Calu3 (cell line): ENCODE results near the gene PLA2R1. TPM values are rescaled to one million over a fixed set of nuclear protein-coding genes. Genes with fewer than 3 reads are reported as not detected.

ENCODE experiments used
- BruUV-seq: library from RNA; stranded (reverse); fragments of 400-500 nt; replicated peaks from 2 replicates; lab custom pipeline; 2021; lab: Mats Ljungman, UMichigan
- CTCF ChIA-PET: fragments of 300-600 bp; sonication (Branson Sonifier 250); formaldehyde crosslinking; loops from one replicate; lab custom pipeline; 2022; ENCODE audit warnings: antibody characterized with exemption; lab: Charles Lee
- DNase-seq: peaks from one replicate; pipeline ENCODE4 v3.0.0; 2022
- H3K27ac Mint-ChIP-seq: one replicate; pipeline ENCODE4 v1.8.0; 2022; ENCODE audit warnings: mixed read lengths; ENCODE audit not compliant: unreplicated experiment
- H3K27me3 Mint-ChIP-seq: one replicate; pipeline ENCODE4 v1.8.0; 2022; ENCODE audit warnings: mixed read lengths; ENCODE audit not compliant: unreplicated experiment
- H3K36me3 Mint-ChIP-seq: one replicate; pipeline ENCODE4 v1.8.0; 2022; ENCODE audit warnings: mild to moderate bottlenecking, moderate library complexity, mixed read lengths; ENCODE audit not compliant: insufficient read depth, unreplicated experiment
- H3K4me1 Mint-ChIP-seq: one replicate; pipeline ENCODE4 v1.8.0; 2022; ENCODE audit warnings: mild to moderate bottlenecking, low read depth, mixed read lengths; ENCODE audit not compliant: unreplicated experiment
- H3K4me3 Mint-ChIP-seq: one replicate; pipeline ENCODE4 v1.8.0; 2022; ENCODE audit warnings: mild to moderate bottlenecking, low read depth, moderate library complexity, mixed read lengths; ENCODE audit not compliant: unreplicated experiment
- H3K9me3 Mint-ChIP-seq: one replicate; pipeline ENCODE4 v1.8.0; 2022; ENCODE audit warnings: low read depth, mixed read lengths; ENCODE audit not compliant: unreplicated experiment
- intact Hi-C: fragments of 100-400 bp; cut with micrococcal nuclease; formaldehyde crosslinking; loops from one replicate; pipeline ENCODE4 v1.10.0; 2022; ENCODE audit not compliant: unreplicated experiment
- total RNA-seq: library from RNA; stranded (reverse); gene quantifications from 2 replicates; pipeline ENCODE4 v1.2.3, GENCODE V29; 2022
- TF ChIP-seq, protein P1 (sequence below): fragments of 200-600 bp; IDR thresholded peaks from one replicate; pipeline ENCODE4 v1.8.0; 2022; ENCODE audit warnings: antibody characterized with exemption; ENCODE audit not compliant: unreplicated experiment

Gene PLA2R1
- total RNA-seq, 1 experiment from 2014 or later = 5.8 TPM

DNA sequence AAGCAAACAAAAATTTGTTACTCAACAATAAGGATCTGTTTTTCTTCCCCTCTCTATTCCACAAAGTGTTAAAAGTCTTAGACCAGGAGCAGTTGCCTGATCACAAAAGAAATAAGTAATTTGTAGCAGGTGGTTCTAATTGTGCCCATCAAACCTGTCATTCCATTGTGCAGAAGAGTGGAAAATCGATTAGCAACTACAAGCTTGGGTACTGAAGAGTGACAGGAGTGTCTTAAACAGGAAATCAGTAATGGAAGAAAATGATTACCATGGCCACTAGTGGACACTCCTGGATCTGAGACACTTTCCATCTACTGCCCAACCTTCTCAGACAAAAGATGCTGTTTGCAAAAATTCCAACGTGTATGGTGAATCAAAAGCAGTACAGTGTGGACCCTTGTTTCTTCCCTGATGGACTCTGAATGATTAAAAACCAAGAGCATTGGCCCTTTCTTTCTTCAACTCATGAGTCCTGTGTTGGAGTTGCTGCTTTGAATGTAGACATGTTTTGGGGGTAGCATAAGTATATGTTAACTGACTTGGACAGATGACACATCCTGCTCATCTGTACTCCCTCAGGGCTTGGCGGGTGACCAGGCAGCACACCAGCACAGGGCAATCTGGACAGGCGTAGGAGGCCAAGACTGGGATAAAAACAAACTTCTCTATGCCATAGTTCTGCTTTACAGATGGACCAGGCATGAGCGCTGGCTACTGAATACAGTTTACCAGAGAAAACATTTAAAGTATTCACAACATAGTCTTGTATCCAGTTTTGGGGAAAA, 51.9 kb downstream of the PLA2R1 start:
- Mint-ChIP-seq H3K36me3 (no peaks in the 10 kb centered on the region), H3K4me1 (peaks cover 7% of the 10 kb centered on the region), H3K4me3 (no peak overlapping the region), H3K9me3 (no peaks in the 10 kb centered on the region), H3K27me3 (no peaks in the 10 kb centered on the region), H3K27ac (no peak overlapping the region)
- DNase-seq = no peak
- no TSS peak for BruUV-seq
- intact Hi-C loops = no loop called here
- CTCF ChIA-PET = no interaction called here
- TF ChIP-seq, protein P1, sequence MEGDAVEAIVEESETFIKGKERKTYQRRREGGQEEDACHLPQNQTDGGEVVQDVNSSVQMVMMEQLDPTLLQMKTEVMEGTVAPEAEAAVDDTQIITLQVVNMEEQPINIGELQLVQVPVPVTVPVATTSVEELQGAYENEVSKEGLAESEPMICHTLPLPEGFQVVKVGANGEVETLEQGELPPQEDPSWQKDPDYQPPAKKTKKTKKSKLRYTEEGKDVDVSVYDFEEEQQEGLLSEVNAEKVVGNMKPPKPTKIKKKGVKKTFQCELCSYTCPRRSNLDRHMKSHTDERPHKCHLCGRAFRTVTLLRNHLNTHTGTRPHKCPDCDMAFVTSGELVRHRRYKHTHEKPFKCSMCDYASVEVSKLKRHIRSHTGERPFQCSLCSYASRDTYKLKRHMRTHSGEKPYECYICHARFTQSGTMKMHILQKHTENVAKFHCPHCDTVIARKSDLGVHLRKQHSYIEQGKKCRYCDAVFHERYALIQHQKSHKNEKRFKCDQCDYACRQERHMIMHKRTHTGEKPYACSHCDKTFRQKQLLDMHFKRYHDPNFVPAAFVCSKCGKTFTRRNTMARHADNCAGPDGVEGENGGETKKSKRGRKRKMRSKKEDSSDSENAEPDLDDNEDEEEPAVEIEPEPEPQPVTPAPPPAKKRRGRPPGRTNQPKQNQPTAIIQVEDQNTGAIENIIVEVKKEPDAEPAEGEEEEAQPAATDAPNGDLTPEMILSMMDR = no peak

DNA sequence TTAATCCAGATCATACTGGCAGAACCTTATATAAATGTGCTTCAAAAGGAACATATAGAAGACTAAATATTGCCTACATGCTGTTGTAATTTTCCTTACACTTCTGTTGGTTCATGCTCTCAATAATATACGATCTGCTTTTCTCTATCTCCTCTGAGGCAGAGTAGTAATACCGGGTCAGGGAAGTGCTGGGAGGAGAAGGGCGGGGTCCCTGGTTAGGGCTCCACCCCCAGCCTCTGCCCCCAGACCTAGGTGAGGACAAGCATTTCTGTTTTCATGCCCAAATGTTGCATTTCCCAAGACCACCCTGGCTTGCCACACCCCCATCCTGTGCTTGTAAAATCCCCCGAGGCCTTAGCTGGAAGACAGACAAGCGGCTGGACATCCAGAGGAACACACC, 55.3 kb downstream of the PLA2R1 start:
- CTCF ChIA-PET = no interaction called here

DNA sequence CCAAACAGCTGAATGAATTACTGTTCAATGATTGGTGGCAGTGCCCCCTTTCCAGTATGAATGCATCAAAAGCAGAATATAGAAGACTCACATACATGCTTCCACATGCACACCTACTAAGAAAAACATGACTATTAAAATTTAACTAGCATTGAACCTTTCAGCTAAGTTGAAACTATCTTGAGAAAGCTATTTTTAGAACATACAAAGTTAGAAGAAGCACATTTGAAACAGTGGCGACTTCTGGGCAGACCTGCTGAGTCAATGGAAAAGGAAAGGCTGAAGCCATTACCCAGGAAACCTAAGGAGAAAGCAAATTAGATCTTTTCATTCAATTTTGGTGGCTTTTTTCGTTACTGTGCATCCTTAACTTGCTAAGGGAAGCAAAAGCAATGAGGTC, 55.9 kb downstream of the PLA2R1 start:
- no TSS peak for BruUV-seq
- intact Hi-C loops = no loop called here
- no peak for DNase-seq
- TF ChIP-seq, protein P1 = no peak
- Mint-ChIP-seq H3K9me3 (no peaks in the 10 kb centered on the region), H3K27me3 (no peaks in the 10 kb centered on the region), H3K4me3 (no peak overlapping the region), H3K27ac (no peak overlapping the region), H3K36me3 (no peaks in the 10 kb centered on the region), H3K4me1 (peaks cover 7% of the 10 kb centered on the region)
- CTCF ChIA-PET = no interaction called here

More for the DNA sequence above, 55.3 kb downstream of the PLA2R1 start:
- Mint-ChIP-seq H3K4me1 (peaks cover 7% of the 10 kb centered on the region), H3K36me3 (no peaks in the 10 kb centered on the region), H3K9me3 (no peaks in the 10 kb centered on the region), H3K27ac (no peak overlapping the region), H3K4me3 (no peak overlapping the region), H3K27me3 (no peaks in the 10 kb centered on the region)
- TF ChIP-seq, protein P1 = no peak
- intact Hi-C loops = no loop called here
- BruUV-seq = no TSS peak
- DNase-seq = no peak

DNA sequence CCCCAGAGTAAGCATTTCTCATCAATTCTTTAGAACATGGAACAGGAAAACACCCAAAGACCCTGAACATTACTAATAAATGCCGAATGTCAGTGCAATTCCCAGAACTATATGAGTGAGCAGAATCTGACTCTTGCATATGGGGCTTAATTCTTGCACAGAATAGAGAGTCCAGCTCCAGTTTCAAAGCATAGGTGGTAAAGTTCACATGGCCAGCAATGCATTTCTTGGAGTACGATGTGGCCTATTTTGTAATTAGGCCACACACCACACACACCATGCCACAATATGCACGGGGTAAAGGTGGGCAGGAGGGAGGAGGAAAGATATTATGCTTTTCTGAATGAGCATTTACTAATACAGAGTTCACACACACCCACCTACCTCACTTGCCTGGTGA, 56.5 kb downstream of the PLA2R1 start:
- Mint-ChIP-seq H3K4me3 (no peak overlapping the region), H3K27me3 (no peaks in the 10 kb centered on the region), H3K27ac (no peak overlapping the region), H3K9me3 (no peaks in the 10 kb centered on the region), H3K36me3 (no peaks in the 10 kb centered on the region), H3K4me1 (peaks cover 7% of the 10 kb centered on the region)
- CTCF ChIA-PET = no interaction called here
- intact Hi-C loops = no loop called here
- TF ChIP-seq, protein P1 = no peak
- DNase-seq = no peak
- no TSS peak for BruUV-seq
